BE2C (cell line): ENCODE results near the gene CLP1.

ENCODE experiments used
- DNase-seq: peaks from one replicate; pipeline ENCODE4 v3.0.0-alpha.2; 2020
- H3K27me3 ChIP-seq: fragments of 250-450 bp; sonication (Bioruptor Pico); 2 replicates; pipeline ENCODE4 v1.5.1; 2020; ENCODE audit warnings: mild to moderate bottlenecking
- H3K36me3 ChIP-seq: fragments of 250-450 bp; sonication (Bioruptor Pico); 2 replicates; pipeline ENCODE4 v1.5.1; 2020; ENCODE audit warnings: mild to moderate bottlenecking
- H3K4me1 ChIP-seq: fragments of 250-450 bp; sonication (Bioruptor Pico); 2 replicates; pipeline ENCODE4 v1.5.1; 2020
- H3K4me3 ChIP-seq: 2 replicates; pipeline ENCODE4 v1.5.1; 2011; ENCODE audit warnings: low read depth, low read length
- H3K9me3 ChIP-seq: fragments of 250-450 bp; sonication (Bioruptor Pico); 2 replicates; pipeline ENCODE4 v1.5.1; 2020
- TF ChIP-seq, protein P1 (sequence below): IDR thresholded peaks from 2 replicates; pipeline ENCODE4 v1.5.1; 2012; ENCODE audit warnings: mild to moderate bottlenecking, low read depth, low read length

Gene CLP1

DNA sequence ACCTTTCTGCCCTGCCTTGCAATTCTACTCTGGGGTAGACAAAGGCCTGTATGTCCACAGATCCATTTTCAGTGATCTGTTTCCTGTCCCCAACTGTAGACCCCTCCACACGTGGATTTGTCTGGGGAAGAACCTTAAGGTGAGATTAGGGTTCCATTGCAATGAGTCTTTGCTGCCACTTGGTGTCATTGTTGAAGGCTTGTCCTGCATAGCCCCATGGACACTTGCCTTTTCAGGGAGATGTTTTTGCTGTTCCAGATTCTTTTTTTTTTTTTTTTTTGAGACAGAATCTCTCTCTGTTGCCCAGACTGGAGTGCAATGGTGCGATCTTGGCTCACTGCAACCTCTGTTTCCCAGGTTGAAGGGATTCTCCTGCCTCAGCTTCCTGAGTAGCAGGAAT is 38.2 kb upstream of the CLP1 start:
- Histone ChIP-seq H3K4me3 (no peak overlapping the region), H3K4me1 (no peaks in the 10 kb centered on the region), H3K9me3 (no peaks in the 10 kb centered on the region), H3K36me3 (no peaks in the 10 kb centered on the region), H3K27me3 (no peaks in the 10 kb centered on the region)
- TF ChIP-seq, protein P1, sequence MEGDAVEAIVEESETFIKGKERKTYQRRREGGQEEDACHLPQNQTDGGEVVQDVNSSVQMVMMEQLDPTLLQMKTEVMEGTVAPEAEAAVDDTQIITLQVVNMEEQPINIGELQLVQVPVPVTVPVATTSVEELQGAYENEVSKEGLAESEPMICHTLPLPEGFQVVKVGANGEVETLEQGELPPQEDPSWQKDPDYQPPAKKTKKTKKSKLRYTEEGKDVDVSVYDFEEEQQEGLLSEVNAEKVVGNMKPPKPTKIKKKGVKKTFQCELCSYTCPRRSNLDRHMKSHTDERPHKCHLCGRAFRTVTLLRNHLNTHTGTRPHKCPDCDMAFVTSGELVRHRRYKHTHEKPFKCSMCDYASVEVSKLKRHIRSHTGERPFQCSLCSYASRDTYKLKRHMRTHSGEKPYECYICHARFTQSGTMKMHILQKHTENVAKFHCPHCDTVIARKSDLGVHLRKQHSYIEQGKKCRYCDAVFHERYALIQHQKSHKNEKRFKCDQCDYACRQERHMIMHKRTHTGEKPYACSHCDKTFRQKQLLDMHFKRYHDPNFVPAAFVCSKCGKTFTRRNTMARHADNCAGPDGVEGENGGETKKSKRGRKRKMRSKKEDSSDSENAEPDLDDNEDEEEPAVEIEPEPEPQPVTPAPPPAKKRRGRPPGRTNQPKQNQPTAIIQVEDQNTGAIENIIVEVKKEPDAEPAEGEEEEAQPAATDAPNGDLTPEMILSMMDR: peak; percentile 33; the same call in 1 of the 2 replicates
- no peak for DNase-seq

DNA sequence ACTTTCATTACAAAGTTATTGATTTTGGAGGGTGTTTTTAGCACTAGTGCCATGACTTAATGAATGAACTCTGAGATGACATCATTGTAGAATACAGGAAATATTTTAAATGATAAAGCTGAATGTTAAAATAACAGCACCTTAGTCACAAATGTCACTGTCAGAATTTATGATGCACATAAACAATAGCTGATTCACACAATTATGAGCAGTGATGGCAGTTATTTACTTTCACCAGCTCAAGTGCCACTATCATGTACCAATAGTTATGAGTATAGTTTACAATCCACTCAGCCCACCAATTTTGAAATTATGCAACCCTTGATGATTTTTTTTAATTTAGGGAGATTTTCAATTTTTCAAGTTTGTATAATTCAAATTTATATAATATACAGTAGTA is 37.1 kb upstream of the CLP1 start:
- no peak for DNase-seq
- no peak overlapping the region for H3K4me3 ChIP-seq
- H3K9me3 ChIP-seq: no peaks in the 10 kb centered on the region
- H3K4me1 ChIP-seq: no peaks in the 10 kb centered on the region
- TF ChIP-seq, protein P1: no peak
- no peaks in the 10 kb centered on the region for H3K27me3 ChIP-seq
- no peaks in the 10 kb centered on the region for H3K36me3 ChIP-seq

DNA sequence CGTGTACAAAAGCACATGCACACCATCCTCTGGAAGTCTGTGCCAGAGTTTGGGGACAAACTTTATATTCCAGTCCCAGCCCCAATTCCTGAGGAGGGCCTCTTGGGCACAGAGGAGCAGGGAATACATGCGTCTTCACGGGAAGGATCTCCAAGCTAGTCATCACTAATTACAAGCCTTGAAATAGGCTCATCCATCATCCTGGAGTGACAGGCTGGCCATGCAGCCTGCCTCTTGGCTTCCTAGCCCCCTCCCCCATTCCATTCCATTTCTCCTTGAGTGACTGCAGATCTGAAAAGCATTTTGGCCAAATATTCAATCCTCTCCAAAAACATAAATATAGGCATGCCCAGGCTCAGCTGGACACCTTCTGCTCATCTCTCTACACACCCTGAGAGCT is 35.3 kb upstream of the CLP1 start:
- H3K4me3 ChIP-seq: no peak overlapping the region
- H3K4me1 ChIP-seq: no peaks in the 10 kb centered on the region

DNA sequence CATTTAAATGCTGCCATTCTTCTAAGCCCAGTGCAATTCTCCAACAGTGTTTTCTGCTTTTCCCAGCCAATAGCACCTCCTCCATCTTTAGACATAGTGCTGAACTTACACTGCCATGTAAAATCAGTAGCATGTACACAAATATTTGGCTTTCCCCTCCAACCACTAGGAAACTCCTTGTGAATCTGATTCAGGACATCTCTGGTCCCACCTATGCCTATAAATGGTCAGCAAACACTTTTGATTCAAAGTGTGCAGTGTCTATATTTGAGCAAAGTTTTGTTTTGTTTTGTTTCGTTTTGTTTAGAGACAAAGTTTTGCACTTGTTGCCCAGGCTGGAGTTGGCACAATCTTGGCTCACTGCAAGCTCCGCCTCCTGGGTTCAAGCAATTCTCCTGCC is 32.7 kb upstream of the CLP1 start:
- DNase-seq: no peak
- H3K36me3 ChIP-seq: no peaks in the 10 kb centered on the region
- TF ChIP-seq, protein P1: no peak
- no peaks in the 10 kb centered on the region for H3K27me3 ChIP-seq
- H3K4me3 ChIP-seq: no peak overlapping the region
- H3K9me3 ChIP-seq: no peaks in the 10 kb centered on the region
- no peaks in the 10 kb centered on the region for H3K4me1 ChIP-seq

More for the DNA sequence above, 35.3 kb upstream of the CLP1 start:
- TF ChIP-seq, protein P1: no peak
- Histone ChIP-seq H3K36me3 (no peaks in the 10 kb centered on the region), H3K9me3 (no peaks in the 10 kb centered on the region), H3K27me3 (no peaks in the 10 kb centered on the region)
- no peak for DNase-seq

DNA sequence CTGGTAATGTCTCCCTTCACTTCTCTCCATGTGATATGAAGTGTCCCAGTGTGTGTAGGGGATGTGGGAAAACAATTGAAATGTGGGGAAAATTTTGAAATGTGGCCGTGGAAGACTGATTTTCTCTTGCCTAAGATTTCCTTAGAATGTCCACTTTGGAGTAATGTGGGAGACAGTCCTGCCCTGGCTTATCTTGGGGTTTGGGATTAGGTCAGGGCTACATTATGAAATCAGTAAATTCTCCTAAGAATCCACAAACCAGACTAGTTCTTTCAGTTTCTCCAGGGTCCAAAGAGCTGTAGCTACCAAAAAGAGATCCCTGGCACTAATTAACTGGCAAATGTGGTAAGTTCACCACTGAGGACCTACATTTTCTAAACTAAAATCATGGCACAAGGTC is 30.7 kb upstream of the CLP1 start:
- no peaks in the 10 kb centered on the region for H3K9me3 ChIP-seq
- H3K36me3 ChIP-seq: no peaks in the 10 kb centered on the region
- no peak overlapping the region for H3K4me3 ChIP-seq
- no peaks in the 10 kb centered on the region for H3K4me1 ChIP-seq
- DNase-seq: no peak
- TF ChIP-seq, protein P1: no peak
- no peaks in the 10 kb centered on the region for H3K27me3 ChIP-seq

DNA sequence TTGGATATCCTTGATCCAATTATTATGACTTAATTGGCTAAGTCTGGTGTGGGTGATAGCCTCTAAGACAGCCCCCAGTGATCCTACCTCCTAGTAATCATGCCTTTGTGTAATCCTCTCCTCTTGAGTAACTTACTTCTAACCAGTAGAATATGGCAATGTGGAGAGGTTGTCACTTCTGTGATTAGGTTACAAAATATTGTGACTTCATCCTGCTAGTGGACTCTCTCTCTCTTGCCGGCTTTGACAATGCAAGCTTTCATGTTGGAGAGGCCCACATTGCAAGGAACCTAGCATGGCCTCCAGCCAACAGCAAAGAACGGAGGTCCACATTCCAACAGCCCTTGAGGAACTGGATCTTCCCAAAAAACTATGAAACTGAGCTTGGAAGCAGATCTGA is 27.4 kb upstream of the CLP1 start:
- TF ChIP-seq, protein P1: no peak
- no peaks in the 10 kb centered on the region for H3K9me3 ChIP-seq
- H3K27me3 ChIP-seq: no peaks in the 10 kb centered on the region
- H3K4me1 ChIP-seq: no peaks in the 10 kb centered on the region
- H3K36me3 ChIP-seq: no peaks in the 10 kb centered on the region
- no peak overlapping the region for H3K4me3 ChIP-seq
- DNase-seq: no peak
